ENCODE results near the gene ANAPC13. TPM values are rescaled to one million over a fixed set of nuclear protein-coding genes. Genes with fewer than 3 reads are reported as not detected.

Gene ANAPC13
- total RNA-seq, 1 experiment from 2014 or later = 35.7 TPM

DNA sequence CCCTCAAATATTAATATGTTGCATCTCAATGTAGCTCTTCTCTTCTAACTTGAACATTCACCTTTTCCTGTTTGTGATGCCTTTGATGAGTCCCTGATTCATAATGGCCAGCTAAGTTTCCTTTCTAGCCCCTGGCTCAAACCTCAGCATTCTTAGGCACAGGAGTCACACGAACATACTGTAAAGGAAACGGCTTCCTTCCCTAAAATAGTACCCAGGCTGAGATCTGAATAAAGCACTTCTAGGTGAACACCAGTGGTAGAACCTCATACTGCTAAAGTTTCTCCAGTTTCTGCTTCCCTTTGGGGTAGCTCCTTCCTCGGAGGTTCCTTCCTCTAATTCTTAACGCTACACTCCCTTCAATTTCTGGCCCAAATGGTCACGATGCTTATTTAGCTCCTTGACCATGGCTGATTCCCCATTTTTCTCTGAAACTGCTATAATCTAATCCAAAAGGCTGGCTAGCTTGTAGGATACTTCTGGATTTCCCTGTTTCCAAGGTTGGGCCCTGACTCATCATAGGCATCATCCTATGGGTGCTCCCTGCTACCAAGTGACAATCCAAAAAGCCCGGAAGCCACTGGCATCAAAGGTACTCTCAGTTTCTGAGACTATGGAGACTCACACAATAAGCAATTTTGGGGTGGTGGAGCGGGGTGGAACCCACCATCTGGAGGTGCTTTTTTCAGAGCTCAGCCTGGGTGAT lies 2.4 kb downstream of the ANAPC13 start:
- CTCF ChIA-PET = interaction anchor here (2.4 kb wide), 1 partner anchor 10 kb away, joined by 18 read pairs; no protein-coding TSS in a partner anchor

More for the DNA sequence above, 2.4 kb downstream of the ANAPC13 start:
- ChIA-PET RAD21 (ENCODE audit: low non-redundant PET in 1 of 2, low total read pairs in 2 of 2, uncharacterized antibody in 2 of 2, unreplicated experiment in 2 of 2) (no interaction called here), POLR2A (no interaction called here)
- TF ChIP-seq RAD21 (IDR thresholded peaks at IDR 0.05; ENCODE audit: low read depth) (no peak), SRF (IDR thresholded peaks at IDR 0.05; ENCODE audit: low read depth) (no peak), CTCF (IDR thresholded peaks at IDR 0.05 in 2 of 3, conservative IDR thresholded peaks at IDR 0.05 in 1 of 3; ENCODE audit: borderline replicate concordance in 1 of 3, insufficient read depth in 1 of 3, low read depth in 2 of 3, low read length in 2 of 3) (no peak), CBX3 (IDR thresholded peaks at IDR 0.05; ENCODE audit: low read depth) (no peak), EZH2 (IDR thresholded peaks at IDR 0.05) (no peak), POLR2AphosphoS5 (IDR thresholded peaks at IDR 0.05; ENCODE audit: low read depth, low read length) (no peak), MAX (IDR thresholded peaks at IDR 0.05) (no peak), YY1 (IDR thresholded peaks at IDR 0.05; ENCODE audit: extremely low read depth, insufficient replicate concordance, low read depth, low read length) (no peak), SIN3A (IDR thresholded peaks at IDR 0.05; ENCODE audit: low read depth) (no peak), EGR1 (IDR thresholded peaks at IDR 0.05; ENCODE audit: low read depth) (no peak), ZFX (IDR thresholded peaks at IDR 0.05) (no peak), REST (IDR thresholded peaks at IDR 0.05; ENCODE audit: low read depth) (no peak), CEBPB (IDR thresholded peaks at IDR 0.05; ENCODE audit: low read depth) (no peak), ZNF274 (IDR thresholded peaks at IDR 0.05; ENCODE audit: low read depth, low read length) (no peak), JUND (IDR thresholded peaks at IDR 0.05) (no peak), EZH2phosphoT487 (IDR thresholded peaks at IDR 0.05; ENCODE audit: borderline replicate concordance) (no peak)
- TF ChIP-seq, protein P1, sequence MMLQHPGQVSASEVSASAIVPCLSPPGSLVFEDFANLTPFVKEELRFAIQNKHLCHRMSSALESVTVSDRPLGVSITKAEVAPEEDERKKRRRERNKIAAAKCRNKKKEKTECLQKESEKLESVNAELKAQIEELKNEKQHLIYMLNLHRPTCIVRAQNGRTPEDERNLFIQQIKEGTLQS (IDR thresholded peaks at IDR 0.05) = no peak
- peaks cover 16 to 33% of the 10 kb centered on the region in 2 experiments for H3K4me1 ChIP-seq (ENCODE audit: control insufficient read depth in 1 of 2, insufficient read depth in 2 of 2, low read length in 2 of 2)
- no peak overlapping the region for H3K4me3 ChIP-seq (replicated peaks in 1 of 2; ENCODE audit: low read depth in 1 of 2, low read length in 2 of 2)
- H2AFZ ChIP-seq (ENCODE audit: low read depth, low read length, poor library complexity, severe bottlenecking) = no peak overlapping the region
- H3K27me3 ChIP-seq (ENCODE audit: insufficient read depth, low read length) = no peaks in the 10 kb centered on the region
- H3K4me2 ChIP-seq (ENCODE audit: low read length) = peak overlapping the region; percentile 86; the same call in 1 of the 2 replicates
- no peaks in the 10 kb centered on the region for H3K9me3 ChIP-seq (ENCODE audit: control insufficient read depth in 1 of 2, insufficient read depth in 1 of 2, low read depth in 1 of 2, low read length in 2 of 2)
- ATAC-seq = no peak
- no peaks in the 10 kb centered on the region for H4K20me1 ChIP-seq (ENCODE audit: insufficient read depth)
- H3K79me2 ChIP-seq (ENCODE audit: insufficient read depth, low read length) = peaks cover 40% of the 10 kb centered on the region
- no peak overlapping the region for H3K9ac ChIP-seq (ENCODE audit: low read length)
- peaks cover 20 to 30% of the 10 kb centered on the region in 2 experiments for H3K36me3 ChIP-seq (ENCODE audit: control insufficient read depth in 1 of 2, insufficient read depth in 2 of 2, low read length in 2 of 2)
- no TSS peak for BruUV-seq (replicated peaks)
- H3K27ac ChIP-seq (ENCODE audit: low read depth, low read length) = no peak overlapping the region
- DNase-seq (ENCODE audit: low read depth, low spot score) = no peak
- no peaks in the 10 kb centered on the region for H3K9me2 ChIP-seq (ENCODE audit: insufficient read depth)
- intact Hi-C loops (cut with micrococcal nuclease) = no loop called here

Data from HCT116 (cell line).